NB4 (cell line): ENCODE results near the gene IL22RA1.

Experiments used
- CTCF ChIP-seq: IDR thresholded peaks from one replicate; pipeline ENCODE4 v1.5.1; 2012; ENCODE audit warnings: low read depth, low read length
- POLR2A ChIP-seq: IDR thresholded peaks from 2 replicates; pipeline ENCODE4 v1.6.1; 2011; ENCODE audit warnings: mild to moderate bottlenecking; ENCODE audit not compliant: insufficient read length; ENCODE audit errors: extremely low read depth

GRCh38 chr1:24147816-24148215 is 4.9 kb upstream of the IL22RA1 start:
- TF ChIP-seq POLR2A = no peak
- TF ChIP-seq CTCF = no peak
